HG03196 (cell line): Measurements from ENCODE around the gene SMYD3.

ENCODE experiments used
- ATAC-seq: cut with Tn5 transposase; IDR thresholded peaks from one replicate; pipeline ENCODE4 v1.9.1; 2021; ENCODE audit not compliant: unreplicated experiment

Gene SMYD3

DNA sequence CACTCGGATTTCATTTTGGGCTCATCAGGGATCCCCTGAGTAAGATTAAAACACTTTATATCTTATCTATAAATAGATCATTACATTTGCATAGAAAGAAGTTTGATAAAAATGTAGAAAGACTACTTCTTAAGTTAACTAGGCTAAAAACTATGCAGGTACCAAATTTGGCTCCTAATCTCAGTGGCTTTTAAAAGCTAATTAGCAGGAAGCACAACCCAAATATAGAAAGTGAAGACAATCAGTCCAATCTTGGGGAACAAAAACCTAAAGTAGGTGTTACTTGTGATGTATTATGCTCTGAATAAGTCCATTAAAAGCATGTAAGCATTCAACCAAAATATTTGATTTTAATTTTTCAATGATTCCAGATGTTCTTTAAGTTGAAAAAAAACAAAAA lies 35.4 kb downstream of the SMYD3 start:
- ATAC-seq: no peak

DNA sequence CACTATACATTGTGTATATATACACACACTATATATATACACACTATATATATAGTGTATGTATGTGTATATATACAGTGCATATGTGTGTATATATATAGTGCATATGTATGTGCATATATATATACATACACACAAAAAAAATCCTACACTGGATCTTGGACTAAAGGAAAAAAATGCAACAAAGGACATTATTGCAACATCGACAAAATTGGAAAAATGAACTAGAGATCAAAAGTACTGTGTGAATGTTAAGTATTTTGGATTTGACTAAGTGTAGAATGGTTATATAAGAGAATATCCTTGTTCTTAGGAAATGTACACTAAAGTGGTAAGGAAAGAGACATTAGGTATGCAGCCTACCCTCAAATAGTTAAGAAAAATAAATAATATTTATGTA lies 36.5 kb downstream of the SMYD3 start:
- no peak for ATAC-seq

GRCh38 chr1:246462986-246463385 lies 44.1 kb downstream of the SMYD3 start:
- no peak for ATAC-seq

GRCh38 chr1:246460406-246460805 lies 46.7 kb downstream of the SMYD3 start:
- ATAC-seq: no peak

DNA sequence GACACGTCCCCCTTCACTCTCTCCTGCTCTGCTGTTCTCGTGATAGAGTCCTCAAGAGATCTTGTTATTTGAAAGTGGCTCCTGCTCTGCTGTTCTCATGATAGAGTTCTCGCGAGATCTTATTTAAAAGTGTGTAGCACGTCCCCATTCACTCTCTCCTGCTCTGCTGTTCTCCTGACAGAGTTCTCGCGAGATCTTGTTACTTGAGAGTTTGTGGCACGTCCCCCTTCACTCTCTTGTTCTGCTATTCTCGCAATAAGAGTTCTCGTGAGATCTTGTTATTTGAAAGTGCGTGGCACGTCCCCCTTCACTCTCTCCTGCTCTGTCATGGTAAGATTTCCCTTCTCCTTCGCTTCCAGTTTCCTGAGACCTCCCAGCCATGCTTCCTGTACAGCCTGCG lies 47.9 kb downstream of the SMYD3 start:
- no peak for ATAC-seq

- no peak for ATAC-seq
Observed at GRCh38 chr1:246455476-246455875, 51.6 kb downstream of the SMYD3 start.

DNA sequence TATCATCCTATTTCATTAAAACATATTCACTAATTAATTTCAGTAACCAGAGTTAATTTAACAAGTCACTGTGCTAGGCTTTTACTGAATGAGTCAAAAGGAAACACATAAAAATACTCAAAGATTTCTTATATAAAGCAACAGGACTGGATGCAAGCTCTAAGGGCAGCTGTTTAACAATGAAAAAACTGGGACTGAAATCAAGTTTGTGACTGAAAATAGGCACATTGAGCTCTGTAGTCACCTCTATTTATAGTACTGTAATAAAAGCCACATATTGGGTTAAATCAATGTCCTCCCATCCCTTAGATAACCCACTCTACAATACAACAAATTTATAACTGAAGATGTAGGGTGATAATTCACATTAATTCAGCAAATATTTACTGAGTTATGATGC lies 52.4 kb downstream of the SMYD3 start:
- no peak for ATAC-seq

DNA sequence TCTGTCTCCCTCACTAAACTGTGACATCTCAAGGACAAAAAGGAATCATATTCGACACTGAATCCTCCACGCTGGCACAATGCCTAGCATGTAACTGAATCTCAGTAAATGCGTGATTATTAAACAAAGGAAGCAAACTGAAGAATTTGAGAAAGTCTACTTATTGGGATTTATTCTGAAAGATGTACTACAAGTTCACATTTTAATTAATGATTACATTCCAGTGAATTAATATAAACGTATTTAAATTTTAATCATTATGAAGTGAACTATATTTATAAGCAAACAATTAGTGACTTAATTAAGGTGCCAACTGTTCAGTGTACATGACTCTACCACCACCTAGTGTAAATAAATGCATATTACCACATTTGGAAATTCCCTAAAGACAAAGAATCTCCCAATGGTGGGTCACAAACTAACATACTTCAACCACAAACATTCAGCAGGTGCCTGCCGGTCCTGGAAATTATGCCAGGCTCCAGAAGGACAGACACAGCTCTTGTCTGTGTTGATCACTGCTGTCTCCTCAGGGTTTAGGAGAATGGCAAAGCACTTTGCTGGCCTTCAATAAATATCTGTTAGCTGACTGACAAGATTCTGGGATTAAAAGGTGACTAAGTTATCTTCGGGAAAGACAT lies 56.3 kb downstream of the SMYD3 start:
- no peak for ATAC-seq

DNA sequence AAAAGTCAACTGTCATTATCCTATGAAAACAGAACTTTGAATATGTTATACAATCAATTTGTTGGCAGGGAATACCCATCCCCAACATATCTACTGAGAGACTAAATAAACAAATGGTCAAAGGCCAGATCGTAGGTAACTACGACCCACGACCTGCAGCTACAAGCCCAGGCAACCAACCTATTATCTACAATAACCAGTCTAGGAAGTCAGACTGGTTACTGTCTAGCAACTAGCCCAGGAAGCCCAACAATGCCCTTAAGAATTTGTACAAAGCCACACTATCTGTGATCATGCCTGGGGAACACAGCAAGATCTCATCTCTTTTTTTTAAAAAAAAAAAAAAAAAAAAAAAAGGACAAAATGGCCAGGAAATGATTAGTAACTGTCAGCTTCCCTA lies 58.7 kb downstream of the SMYD3 start:
- no peak for ATAC-seq

DNA sequence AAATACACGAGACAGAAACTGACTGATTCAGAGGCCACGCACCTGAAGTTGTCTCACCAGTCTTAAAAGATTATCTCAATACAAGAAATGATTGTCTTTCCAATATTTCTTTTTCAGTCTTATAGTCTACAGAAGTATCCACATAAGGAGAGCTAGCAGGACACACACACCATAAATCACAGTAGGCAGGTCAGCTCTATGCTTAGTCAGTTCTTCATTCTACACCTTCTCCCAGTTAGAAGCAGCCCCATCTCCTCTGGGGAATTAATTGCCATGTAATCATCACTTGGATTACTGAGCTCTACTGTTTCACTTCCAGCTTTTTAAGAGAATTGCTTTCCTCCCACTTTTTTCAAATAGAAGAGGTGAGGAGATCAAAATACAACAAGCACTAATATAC lies 59.6 kb downstream of the SMYD3 start:
- no peak for ATAC-seq

DNA sequence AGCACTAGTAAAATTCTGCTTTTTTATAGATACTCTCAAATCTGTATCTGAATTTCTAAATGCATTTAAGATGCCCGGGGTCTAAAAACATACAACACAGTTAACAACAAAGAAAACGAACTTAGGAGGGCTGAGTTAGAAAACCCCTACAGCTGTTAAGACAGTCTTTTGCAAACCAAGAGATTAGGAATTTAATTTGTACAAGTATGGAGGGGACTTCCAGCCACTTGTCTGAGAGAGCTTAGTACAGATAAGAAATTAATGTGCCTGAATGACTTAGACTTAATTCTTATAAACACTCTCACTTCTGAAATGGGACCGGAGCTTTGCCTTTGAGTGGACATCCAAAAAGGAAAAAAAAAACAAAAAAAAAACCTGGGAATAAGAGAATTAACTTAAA lies 61.6 kb downstream of the SMYD3 start:
- no peak for ATAC-seq

GRCh38 chr1:246444617-246445016 lies 62.5 kb downstream of the SMYD3 start:
- no peak for ATAC-seq

GRCh38 chr1:246437961-246438360 lies 69.1 kb downstream of the SMYD3 start:
- no peak for ATAC-seq

GRCh38 chr1:246435421-246436041 lies 71.5 kb downstream of the SMYD3 start:
- no peak for ATAC-seq

- no peak for ATAC-seq
Observed at GRCh38 chr1:246434335-246434734, 72.7 kb downstream of the SMYD3 start.

DNA sequence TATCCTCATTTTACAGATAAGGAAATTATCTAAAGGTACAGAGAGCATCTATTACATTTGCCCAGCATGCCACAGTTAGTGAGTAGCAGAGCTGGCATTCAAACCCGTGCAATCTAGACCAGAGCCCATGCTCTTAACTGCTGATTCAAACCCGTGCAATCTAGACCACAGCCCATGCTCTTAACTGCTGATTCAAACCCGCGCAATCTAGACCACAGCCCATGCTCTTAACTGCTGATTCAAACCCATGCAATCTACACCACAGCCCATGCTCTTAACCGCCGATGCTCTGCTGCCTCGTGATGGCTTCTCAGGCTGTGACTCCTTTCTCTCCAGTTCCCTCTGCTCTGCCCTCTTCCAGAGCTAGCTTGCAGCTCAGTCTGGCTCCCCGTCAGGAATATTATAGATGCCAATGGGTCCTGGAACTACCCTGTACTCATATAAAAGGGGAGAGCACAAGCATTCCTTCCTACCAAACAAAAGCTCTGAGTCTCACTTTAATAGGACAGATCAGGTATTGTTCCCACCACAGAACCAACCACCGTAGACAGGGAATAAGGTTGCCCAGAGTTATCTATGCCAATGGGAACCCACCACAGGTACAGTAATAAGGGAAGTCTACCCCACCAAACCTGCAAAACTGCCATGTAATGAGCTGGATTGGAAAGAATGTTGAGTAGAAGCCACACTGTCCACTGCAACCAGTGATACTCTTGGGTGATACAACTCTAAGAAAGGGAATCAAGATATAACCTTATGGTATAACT lies 78.4 kb downstream of the SMYD3 start:
- ATAC-seq: no peak

GRCh38 chr1:246427611-246428010 lies 79.5 kb downstream of the SMYD3 start:
- no peak for ATAC-seq

GRCh38 chr1:246425895-246426294 lies 81.2 kb downstream of the SMYD3 start:
- no peak for ATAC-seq

GRCh38 chr1:246425139-246425794 lies 81.8 kb downstream of the SMYD3 start:
- no peak for ATAC-seq

DNA sequence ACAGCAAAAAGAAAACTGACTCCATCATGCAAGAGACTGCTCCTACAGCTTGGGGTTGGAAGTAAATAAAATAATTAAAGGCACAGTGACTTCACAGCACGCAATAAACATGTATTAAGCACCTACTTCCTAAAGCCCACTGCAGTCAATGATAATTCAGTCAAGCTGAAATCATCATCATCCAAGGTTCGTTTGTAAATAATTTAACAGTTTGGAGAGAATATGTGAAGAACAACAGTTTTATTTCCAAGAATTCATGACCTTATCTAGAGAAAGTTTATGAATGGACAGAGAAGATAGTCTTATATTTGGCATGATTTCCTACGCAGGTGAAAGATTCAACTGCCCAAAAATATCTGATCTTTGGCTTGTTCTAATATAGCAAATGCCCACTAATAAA lies 86.8 kb downstream of the SMYD3 start:
- no peak for ATAC-seq

DNA sequence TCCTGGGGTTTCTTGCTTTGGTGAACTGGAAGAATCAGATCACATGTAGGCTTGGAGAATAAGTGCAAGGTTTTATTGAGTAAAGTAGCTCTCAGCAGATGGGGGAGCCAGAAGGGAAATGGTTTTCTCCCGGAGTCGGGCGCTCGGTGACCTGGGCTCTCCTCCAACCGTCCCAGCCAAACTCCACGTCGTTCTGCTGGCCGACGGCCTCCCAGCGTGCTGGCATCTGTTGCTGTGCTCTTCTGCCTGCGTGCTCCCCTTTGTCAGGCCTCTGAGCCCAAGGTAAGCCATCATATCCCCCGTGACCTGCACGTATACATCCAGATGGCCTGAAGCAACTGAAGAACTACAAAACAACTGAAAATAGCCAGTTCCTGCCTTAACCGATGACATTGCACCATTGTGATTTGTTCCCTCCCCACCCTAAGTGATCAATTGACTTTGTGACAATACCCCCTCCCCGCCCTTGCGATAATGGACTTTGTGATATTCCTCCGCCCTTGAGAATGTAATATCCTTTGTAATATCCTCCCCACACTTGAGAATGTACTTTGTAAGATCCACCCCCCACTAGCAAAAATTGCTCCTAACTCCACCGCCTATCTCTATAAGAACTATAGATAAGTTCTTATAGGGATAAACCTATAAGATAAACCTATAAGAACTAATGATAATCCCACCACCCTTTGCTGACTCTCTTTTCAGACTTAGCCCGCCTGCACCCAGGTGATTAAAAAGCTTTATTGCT lies 88.3 kb downstream of the SMYD3 start:
- no peak for ATAC-seq
